ENCODE data around the gene MACROD2. TPM values are rescaled to one million over a fixed set of nuclear protein-coding genes. Genes with fewer than 3 reads are reported as not detected.

The MACROD2 gene
- total and polyA plus RNA-seq, 9 donors = 2.0 to 4.9 (median 3.1) TPM

- H3K36me3 ChIP-seq (ENCODE audit: control insufficient read depth, insufficient read depth, low read length) = no peaks in the 10 kb centered on the region
- no peaks in the 10 kb centered on the region for H3K27me3 ChIP-seq (ENCODE audit: control insufficient read depth, insufficient read depth, low read length)
- peaks cover 8% of the 10 kb centered on the region for H3K9me3 ChIP-seq (replicated peaks; ENCODE audit: control insufficient read depth, low read depth, low read length)
- H3K4me1 ChIP-seq (ENCODE audit: control insufficient read depth, insufficient read depth, low read length) = no peaks in the 10 kb centered on the region
- peak; percentile 18 for DNase-seq
- H3K27ac ChIP-seq (ENCODE audit: low read length) = no peak overlapping the region
- H3K4me3 ChIP-seq (ENCODE audit: low read length) = no peak overlapping the region
Observed at GRCh38 chr20:15178581-15178980, 1183.3 kb downstream of the MACROD2 start.

GRCh38 chr20:15179381-15179780 lies 1184.1 kb downstream of the MACROD2 start:
- Histone ChIP-seq H3K27ac (ENCODE audit: low read length) (no peak overlapping the region), H3K36me3 (ENCODE audit: control insufficient read depth, insufficient read depth, low read length) (no peaks in the 10 kb centered on the region), H3K27me3 (ENCODE audit: control insufficient read depth, insufficient read depth, low read length) (no peaks in the 10 kb centered on the region), H3K4me3 (ENCODE audit: low read length) (no peak overlapping the region), H3K9me3 (replicated peaks; ENCODE audit: control insufficient read depth, low read depth, low read length) (peaks cover 8% of the 10 kb centered on the region), H3K4me1 (ENCODE audit: control insufficient read depth, insufficient read depth, low read length) (no peaks in the 10 kb centered on the region)
- WGBS (ENCODE audit: insufficient coverage) = 57% methylated on average over 2 of the region's 2 CpGs
- DNase-seq = no peak

- no peaks in the 10 kb centered on the region for H3K4me1 ChIP-seq (ENCODE audit: control insufficient read depth, insufficient read depth, low read length)
- no peak for DNase-seq
- H3K4me3 ChIP-seq (ENCODE audit: low read length) = no peak overlapping the region
- H3K27me3 ChIP-seq (ENCODE audit: control insufficient read depth, insufficient read depth, low read length) = no peaks in the 10 kb centered on the region
- H3K27ac ChIP-seq (ENCODE audit: low read length) = no peak overlapping the region
- H3K36me3 ChIP-seq (ENCODE audit: control insufficient read depth, insufficient read depth, low read length) = no peaks in the 10 kb centered on the region
- peaks cover 8% of the 10 kb centered on the region for H3K9me3 ChIP-seq (replicated peaks; ENCODE audit: control insufficient read depth, low read depth, low read length)
- 83% methylated on average over 1 of the region's 3 CpGs for WGBS (ENCODE audit: insufficient coverage)
Observed at GRCh38 chr20:15179781-15180180, 1184.5 kb downstream of the MACROD2 start.

- WGBS (ENCODE audit: insufficient coverage) = no CpG with 5 or more reads among the region's 3 CpGs
- Histone ChIP-seq H3K27me3 (ENCODE audit: control insufficient read depth, insufficient read depth, low read length) (no peaks in the 10 kb centered on the region), H3K27ac (ENCODE audit: low read length) (no peak overlapping the region), H3K9me3 (replicated peaks; ENCODE audit: control insufficient read depth, low read depth, low read length) (no peaks in the 10 kb centered on the region), H3K4me3 (ENCODE audit: low read length) (no peak overlapping the region), H3K36me3 (ENCODE audit: control insufficient read depth, insufficient read depth, low read length) (no peaks in the 10 kb centered on the region), H3K4me1 (ENCODE audit: control insufficient read depth, insufficient read depth, low read length) (no peaks in the 10 kb centered on the region)
- DNase-seq = no peak
Observed at GRCh38 chr20:15185322-15185721, 1190.0 kb downstream of the MACROD2 start.

GRCh38 chr20:15185913-15186312 lies 1190.6 kb downstream of the MACROD2 start:
- Histone ChIP-seq H3K4me3 (ENCODE audit: low read length) (no peak overlapping the region), H3K4me1 (ENCODE audit: control insufficient read depth, insufficient read depth, low read length) (no peaks in the 10 kb centered on the region), H3K9me3 (replicated peaks; ENCODE audit: control insufficient read depth, low read depth, low read length) (no peaks in the 10 kb centered on the region), H3K36me3 (ENCODE audit: control insufficient read depth, insufficient read depth, low read length) (no peaks in the 10 kb centered on the region), H3K27me3 (ENCODE audit: control insufficient read depth, insufficient read depth, low read length) (no peaks in the 10 kb centered on the region), H3K27ac (ENCODE audit: low read length) (no peak overlapping the region)
- DNase-seq = no peak
- 100% methylated on average over 1 of the region's 2 CpGs for WGBS (ENCODE audit: insufficient coverage)

- no peaks in the 10 kb centered on the region for H3K36me3 ChIP-seq (ENCODE audit: control insufficient read depth, insufficient read depth, low read length)
- H3K9me3 ChIP-seq (replicated peaks; ENCODE audit: control insufficient read depth, low read depth, low read length) = no peaks in the 10 kb centered on the region
- WGBS (ENCODE audit: insufficient coverage) = no CpG with 5 or more reads among the region's 1 CpG
- H3K27ac ChIP-seq (ENCODE audit: low read length) = no peak overlapping the region
- no peaks in the 10 kb centered on the region for H3K4me1 ChIP-seq (ENCODE audit: control insufficient read depth, insufficient read depth, low read length)
- H3K27me3 ChIP-seq (ENCODE audit: control insufficient read depth, insufficient read depth, low read length) = no peaks in the 10 kb centered on the region
- H3K4me3 ChIP-seq (ENCODE audit: low read length) = no peak overlapping the region
- no peak for DNase-seq
Observed at GRCh38 chr20:15187612-15188011, 1192.3 kb downstream of the MACROD2 start.

GRCh38 chr20:15188415-15188814 lies 1193.1 kb downstream of the MACROD2 start:
- H3K36me3 ChIP-seq (ENCODE audit: control insufficient read depth, insufficient read depth, low read length) = no peaks in the 10 kb centered on the region
- no peak for DNase-seq
- H3K27me3 ChIP-seq (ENCODE audit: control insufficient read depth, insufficient read depth, low read length) = no peaks in the 10 kb centered on the region
- H3K27ac ChIP-seq (ENCODE audit: low read length) = no peak overlapping the region
- H3K4me1 ChIP-seq (ENCODE audit: control insufficient read depth, insufficient read depth, low read length) = no peaks in the 10 kb centered on the region
- no peak overlapping the region for H3K4me3 ChIP-seq (ENCODE audit: low read length)
- no peaks in the 10 kb centered on the region for H3K9me3 ChIP-seq (replicated peaks; ENCODE audit: control insufficient read depth, low read depth, low read length)
- WGBS (ENCODE audit: insufficient coverage) = no CpG with 5 or more reads among the region's 3 CpGs

GRCh38 chr20:15191082-15191723 lies 1195.9 kb downstream of the MACROD2 start:
- WGBS (ENCODE audit: insufficient coverage) = 100% methylated on average over 1 of the region's 4 CpGs
- Histone ChIP-seq H3K36me3 (ENCODE audit: control insufficient read depth, insufficient read depth, low read length) (no peaks in the 10 kb centered on the region), H3K4me1 (ENCODE audit: control insufficient read depth, insufficient read depth, low read length) (no peaks in the 10 kb centered on the region), H3K27me3 (ENCODE audit: control insufficient read depth, insufficient read depth, low read length) (no peaks in the 10 kb centered on the region), H3K9me3 (replicated peaks; ENCODE audit: control insufficient read depth, low read depth, low read length) (no peaks in the 10 kb centered on the region), H3K4me3 (ENCODE audit: low read length) (no peak overlapping the region), H3K27ac (ENCODE audit: low read length) (no peak overlapping the region)
- DNase-seq = no peak

GRCh38 chr20:15195378-15195777 lies 1200.1 kb downstream of the MACROD2 start:
- Histone ChIP-seq H3K27ac (ENCODE audit: low read length) (no peak overlapping the region), H3K27me3 (ENCODE audit: control insufficient read depth, insufficient read depth, low read length) (no peaks in the 10 kb centered on the region), H3K36me3 (ENCODE audit: control insufficient read depth, insufficient read depth, low read length) (no peaks in the 10 kb centered on the region), H3K9me3 (replicated peaks; ENCODE audit: control insufficient read depth, low read depth, low read length) (no peaks in the 10 kb centered on the region), H3K4me1 (ENCODE audit: control insufficient read depth, insufficient read depth, low read length) (no peaks in the 10 kb centered on the region), H3K4me3 (ENCODE audit: low read length) (no peak overlapping the region)
- DNase-seq = no peak
- WGBS (ENCODE audit: insufficient coverage) = no CpG with 5 or more reads among the region's 4 CpGs

GRCh38 chr20:15196547-15197255 lies 1201.4 kb downstream of the MACROD2 start:
- no peaks in the 10 kb centered on the region for H3K27me3 ChIP-seq (ENCODE audit: control insufficient read depth, insufficient read depth, low read length)
- no peaks in the 10 kb centered on the region for H3K36me3 ChIP-seq (ENCODE audit: control insufficient read depth, insufficient read depth, low read length)
- no peaks in the 10 kb centered on the region for H3K4me1 ChIP-seq (ENCODE audit: control insufficient read depth, insufficient read depth, low read length)
- H3K4me3 ChIP-seq (ENCODE audit: low read length) = no peak overlapping the region
- H3K9me3 ChIP-seq (replicated peaks; ENCODE audit: control insufficient read depth, low read depth, low read length) = no peaks in the 10 kb centered on the region
- DNase-seq = peak; percentile 51
- WGBS (ENCODE audit: insufficient coverage) = 83% methylated on average over 1 of the region's 3 CpGs
- H3K27ac ChIP-seq (ENCODE audit: low read length) = no peak overlapping the region
